DOHH2 (cell line): ENCODE measurements around the gene FOSL1.

Experiments
- H3F3A ChIP-seq: fragments of 200-600 bp; sonication (generic), shearing (Covaris generic); 2 replicates; pipeline ENCODE4 v1.6.0; 2016; ENCODE audit warnings: antibody characterized with exemption, mild to moderate bottlenecking; ENCODE audit not compliant: control insufficient read depth, insufficient read depth
- H3K27ac ChIP-seq: fragments of 200-600 bp; sonication (generic); 2 replicates; pipeline ENCODE4 v1.5.1; 2014; ENCODE audit warnings: low read depth, mild to moderate bottlenecking, low read length, moderate library complexity
- H3K27me3 ChIP-seq: fragments of 200-600 bp; sonication (generic); 2 replicates; pipeline ENCODE4 v1.6.1; 2014; ENCODE audit warnings: mild to moderate bottlenecking, low read length, mixed read lengths; ENCODE audit not compliant: control insufficient read depth
- H3K36me3 ChIP-seq: fragments of 200-600 bp; sonication (generic); 2 replicates; pipeline ENCODE4 v1.6.1; 2014; ENCODE audit warnings: mild to moderate bottlenecking, low read length, moderate library complexity, mixed read lengths; ENCODE audit not compliant: control insufficient read depth
- H3K4me1 ChIP-seq: fragments of 200-600 bp; sonication (generic); 2 replicates; pipeline ENCODE4 v1.6.1; 2014; ENCODE audit warnings: mild to moderate bottlenecking, low read length, mixed read lengths; ENCODE audit not compliant: control insufficient read depth
- H3K4me2 ChIP-seq: fragments of 200-600 bp; sonication (generic); 2 replicates; pipeline ENCODE4 v1.6.0; 2014; ENCODE audit warnings: mild to moderate bottlenecking, low read length, moderate library complexity
- H3K4me3 ChIP-seq: fragments of 200-600 bp; sonication (generic); 2 replicates; pipeline ENCODE4 v1.5.1; 2014; ENCODE audit warnings: mild to moderate bottlenecking, low read length, mixed read lengths
- H3K79me2 ChIP-seq: fragments of 200-600 bp; sonication (generic); 2 replicates; pipeline ENCODE4 v1.6.1; 2014; ENCODE audit warnings: mild to moderate bottlenecking, low read length, mixed read lengths; ENCODE audit not compliant: control insufficient read depth
- H3K9me2 ChIP-seq: fragments of 200-600 bp; sonication (generic); replicated peaks from 2 replicates; pipeline ENCODE4 v1.6.1; 2014; ENCODE audit warnings: mild to moderate bottlenecking, low read length, mixed read lengths; ENCODE audit not compliant: control insufficient read depth
- H3K9me3 ChIP-seq: fragments of 200-600 bp; sonication (generic); 2 replicates; pipeline ENCODE4 v1.6.1; 2014; ENCODE audit warnings: antibody characterized with exemption, low read length, mixed read lengths; ENCODE audit not compliant: control insufficient read depth, insufficient read depth
- H4K20me1 ChIP-seq: fragments of 200-600 bp; sonication (generic); 2 replicates; pipeline ENCODE4 v1.6.0; 2014; ENCODE audit warnings: low read depth, mild to moderate bottlenecking, antibody characterized with exemption, low read length, moderate library complexity; ENCODE audit not compliant: control insufficient read depth, insufficient read depth
- EZH2phosphoT487 ChIP-seq: fragments of 200-600 bp; sonication (generic); IDR thresholded peaks from 2 replicates; pipeline ENCODE4 v1.6.1; 2017; ENCODE audit warnings: borderline replicate concordance, mild to moderate bottlenecking, antibody characterized with exemption, low read length, moderate library complexity, mixed read lengths
- TF ChIP-seq, protein P1 (sequence below): fragments of 200-600 bp; sonication (generic); IDR thresholded peaks from one replicate; pipeline ENCODE4 v1.5.1; 2014; ENCODE audit warnings: antibody characterized with exemption, mild to moderate bottlenecking, low read depth, low read length; ENCODE audit not compliant: poor library complexity, severe bottlenecking

Gene FOSL1

DNA sequence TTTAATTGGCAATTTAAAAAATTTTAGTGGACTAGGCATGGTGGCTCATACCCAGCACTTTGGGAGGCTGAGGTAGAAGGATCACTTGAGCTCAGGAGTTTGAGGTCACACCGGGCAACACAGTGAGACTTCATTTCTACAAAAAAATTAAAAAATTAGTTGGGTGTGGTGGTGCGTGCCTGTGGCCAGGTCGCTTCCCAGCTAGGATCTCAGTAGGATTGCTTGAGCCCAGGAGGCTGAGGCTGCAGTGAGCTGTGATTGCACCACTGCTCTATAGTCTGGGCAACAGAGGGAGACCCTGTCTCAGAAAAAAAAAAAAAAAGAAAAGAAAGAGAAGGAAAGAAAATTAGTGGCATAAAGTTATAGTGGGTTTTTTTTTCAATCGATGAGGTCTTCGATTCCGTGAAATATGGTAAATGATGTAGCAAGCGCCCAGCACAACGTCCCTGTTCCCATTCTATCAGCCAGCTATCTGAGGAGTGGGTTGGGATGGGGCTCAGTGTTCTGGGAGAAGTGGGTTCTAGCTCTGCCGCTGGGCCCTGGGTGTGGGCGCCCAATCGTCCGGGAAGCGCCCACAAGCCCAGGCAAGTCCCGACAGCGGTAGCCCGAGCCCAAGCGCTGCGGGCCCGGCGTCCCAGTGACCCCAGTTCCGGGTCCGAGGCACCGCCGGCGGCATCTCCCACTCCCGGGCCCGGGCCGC is 1.4 kb downstream of the FOSL1 start:
- peak overlapping the region; percentile 76 for H3K4me2 ChIP-seq
- H3K4me1 ChIP-seq = peaks cover 24% of the 10 kb centered on the region
- H4K20me1 ChIP-seq = no peaks in the 10 kb centered on the region
- no peaks in the 10 kb centered on the region for H3K36me3 ChIP-seq
- no peak overlapping the region for H3K27ac ChIP-seq
- TF ChIP-seq, protein P1, sequence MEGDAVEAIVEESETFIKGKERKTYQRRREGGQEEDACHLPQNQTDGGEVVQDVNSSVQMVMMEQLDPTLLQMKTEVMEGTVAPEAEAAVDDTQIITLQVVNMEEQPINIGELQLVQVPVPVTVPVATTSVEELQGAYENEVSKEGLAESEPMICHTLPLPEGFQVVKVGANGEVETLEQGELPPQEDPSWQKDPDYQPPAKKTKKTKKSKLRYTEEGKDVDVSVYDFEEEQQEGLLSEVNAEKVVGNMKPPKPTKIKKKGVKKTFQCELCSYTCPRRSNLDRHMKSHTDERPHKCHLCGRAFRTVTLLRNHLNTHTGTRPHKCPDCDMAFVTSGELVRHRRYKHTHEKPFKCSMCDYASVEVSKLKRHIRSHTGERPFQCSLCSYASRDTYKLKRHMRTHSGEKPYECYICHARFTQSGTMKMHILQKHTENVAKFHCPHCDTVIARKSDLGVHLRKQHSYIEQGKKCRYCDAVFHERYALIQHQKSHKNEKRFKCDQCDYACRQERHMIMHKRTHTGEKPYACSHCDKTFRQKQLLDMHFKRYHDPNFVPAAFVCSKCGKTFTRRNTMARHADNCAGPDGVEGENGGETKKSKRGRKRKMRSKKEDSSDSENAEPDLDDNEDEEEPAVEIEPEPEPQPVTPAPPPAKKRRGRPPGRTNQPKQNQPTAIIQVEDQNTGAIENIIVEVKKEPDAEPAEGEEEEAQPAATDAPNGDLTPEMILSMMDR = no peak
- TF ChIP-seq EZH2phosphoT487 = no peak
- peaks cover 2% of the 10 kb centered on the region; the same call in 1 of the 2 replicates for H3K79me2 ChIP-seq
- no peaks in the 10 kb centered on the region for H3K9me2 ChIP-seq
- H3K27me3 ChIP-seq = peaks cover 41% of the 10 kb centered on the region
- peak overlapping the region; percentile 69; the same call in 1 of the 2 replicates for H3K4me3 ChIP-seq
- H3F3A ChIP-seq = peaks cover 7% of the 10 kb centered on the region; the same call in 1 of the 2 replicates
- no peaks in the 10 kb centered on the region for H3K9me3 ChIP-seq

DNA sequence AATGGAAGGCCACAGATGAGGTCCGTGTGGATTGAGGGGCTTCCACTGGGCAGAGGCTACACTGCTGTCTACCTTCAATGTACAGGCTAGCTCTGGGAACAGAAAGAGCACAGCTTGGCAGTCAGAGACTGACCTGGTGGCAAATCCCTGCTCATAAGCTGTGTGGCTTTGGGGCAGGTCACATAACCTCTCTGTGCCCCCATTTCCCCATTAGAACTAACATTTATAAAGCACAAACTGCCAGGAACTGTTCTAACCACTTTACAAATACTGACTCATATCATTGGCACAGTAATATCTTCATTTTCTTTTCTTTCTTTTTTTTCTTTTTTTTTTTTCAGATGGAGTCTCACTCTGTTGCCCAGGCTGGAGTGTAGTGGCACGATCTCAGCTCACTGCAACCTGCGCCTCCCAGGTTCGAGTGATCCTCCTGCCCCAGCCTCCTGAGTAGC is 3.1 kb downstream of the FOSL1 start:
- no peaks in the 10 kb centered on the region for H3K9me2 ChIP-seq
- no peak overlapping the region for H3K4me2 ChIP-seq
- peaks cover 41% of the 10 kb centered on the region for H3K4me1 ChIP-seq
- no peak overlapping the region for H3K4me3 ChIP-seq
- 0 out of 2 replicates have a peak, but pooled peaks cover under 1% of the 10 kb centered on the region for H4K20me1 ChIP-seq
- peaks cover 18% of the 10 kb centered on the region for H3K79me2 ChIP-seq
- peaks cover 26% of the 10 kb centered on the region for H3K27me3 ChIP-seq
- H3K9me3 ChIP-seq = no peaks in the 10 kb centered on the region
- H3F3A ChIP-seq = peaks cover 13% of the 10 kb centered on the region
- no peak overlapping the region for H3K27ac ChIP-seq
- H3K36me3 ChIP-seq = peaks cover 2% of the 10 kb centered on the region; the same call in 1 of the 2 replicates
- no peak for TF ChIP-seq EZH2phosphoT487
- TF ChIP-seq, protein P1 = no peak

DNA sequence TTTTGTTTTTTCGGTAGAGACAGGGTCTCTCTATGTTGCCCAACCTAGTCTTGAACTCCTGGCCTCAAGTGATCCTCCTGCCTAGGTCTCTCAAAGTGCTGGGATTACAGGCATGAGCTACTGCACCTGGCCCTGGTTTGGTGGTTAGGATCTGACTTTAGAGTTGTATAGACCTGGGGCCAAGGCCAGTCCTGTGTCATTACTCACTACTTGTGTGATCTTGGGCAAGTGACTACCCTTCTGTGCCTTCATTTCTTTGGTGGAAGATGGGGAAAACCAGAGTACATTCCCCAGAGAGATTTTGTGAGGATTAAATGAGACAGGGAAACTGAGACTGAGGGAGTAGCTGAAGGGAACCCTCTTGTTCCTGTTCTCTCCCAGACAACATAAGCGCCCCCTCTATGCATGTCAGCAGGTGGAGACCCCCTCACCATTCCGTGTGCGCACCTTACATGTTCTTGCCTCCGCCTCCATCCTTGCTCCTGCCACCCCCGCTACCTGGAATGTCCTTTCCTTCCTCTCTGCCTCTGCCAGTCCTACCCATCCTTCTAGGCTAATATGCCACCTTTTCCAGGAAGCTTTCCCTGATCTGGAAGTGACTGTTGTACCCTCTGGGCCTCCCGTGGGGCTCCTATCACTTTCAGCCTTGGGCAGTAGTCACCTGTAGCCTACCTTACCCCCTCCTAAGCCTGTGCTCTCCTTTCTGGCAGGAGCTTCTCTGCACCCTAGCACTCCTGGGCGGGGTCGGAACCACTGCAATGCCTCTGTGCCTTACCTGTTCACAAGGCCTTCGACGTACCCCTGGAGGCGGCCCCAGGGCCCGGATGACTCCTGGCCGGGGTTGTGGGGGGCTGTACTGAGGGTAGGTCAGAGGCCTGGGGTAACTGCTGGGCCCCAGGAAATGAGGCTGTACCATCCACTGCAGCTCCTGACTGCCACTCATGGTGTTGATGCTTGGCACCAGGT is 3.9 kb downstream of the FOSL1 start:
- Histone ChIP-seq H3F3A (peaks cover 17% of the 10 kb centered on the region), H3K4me1 (peaks cover 44% of the 10 kb centered on the region), H3K9me2 (no peaks in the 10 kb centered on the region), H3K4me3 (no peak overlapping the region), H4K20me1 (0 out of 2 replicates have a peak, but pooled peaks cover 3% of the 10 kb centered on the region), H3K9me3 (no peaks in the 10 kb centered on the region), H3K79me2 (peaks cover 25% of the 10 kb centered on the region), H3K27me3 (peaks cover 20% of the 10 kb centered on the region), H3K27ac (no peak overlapping the region), H3K4me2 (no peak overlapping the region), H3K36me3 (peaks cover 8% of the 10 kb centered on the region)
- no peak for TF ChIP-seq EZH2phosphoT487
- TF ChIP-seq, protein P1 = no peak
